Spleen (tissue), 7 donors: ENCODE data around the gene SLC35D1.

Experiments used
- CTCF ChIP-seq, 11 experiments: fragments of 200-600 bp in 7 of 11; fragments of 450-650 bp in 4 of 11; sonication (generic) in 4 of 11; IDR thresholded peaks in 8 of 11; conservative IDR thresholded peaks in 3 of 11; 1 replicate in 7 of 11; 2 replicates in 4 of 11; pipeline versions ENCODE4 v1.4.0 to v1.8.0; 2016 to 2021; ENCODE audit warnings: antibody characterized with exemption in 11 of 11, inconsistent platforms in 4 of 11, mild to moderate bottlenecking in 1 of 11
- POLR2A ChIP-seq, 3 donors: fragments of 450-650 bp; IDR thresholded peaks; one replicate each; pipeline ENCODE4 v1.5.1; 2017; ENCODE audit warnings: antibody characterized with exemption in 3 of 3, mild to moderate bottlenecking in 1 of 3
- POLR2AphosphoS5 ChIP-seq, 3 donors: sonication (generic); formaldehyde crosslinking; IDR thresholded peaks; one replicate each; pipeline ENCODE4 v1.5.1; 2017; ENCODE audit warnings: antibody characterized with exemption in 3 of 3
- donor health status: DM: no; HTN: no; CAD: no; lungs with moderate emphysema.
- donor health status: DM: no; HTN: no; CAD: no.
- donor health status: DM: no; HTN: no; CAD: no.

GRCh38 chr1:66957938-66958337, 96.0 kb downstream of the SLC35D1 start:
- TF ChIP-seq CTCF (IDR thresholded peaks at IDR 0.05 in 8 of 11, conservative IDR thresholded peaks at IDR 0.05 in 3 of 11) (no peak), POLR2A (IDR thresholded peaks at IDR 0.05) (no peak), POLR2AphosphoS5 (IDR thresholded peaks at IDR 0.05) (no peak)
